ENCODE results near the gene PRSS2. TPM values are rescaled to one million over a fixed set of nuclear protein-coding genes. Genes with fewer than 3 reads are reported as not detected.
"Not testable (repeated sequence)": the region's sequence is repeated elsewhere in the genome, so short reads cannot be mapped to it uniquely, and the experiment has no call there.

Gene PRSS2
- total RNA-seq, 1 donor from 2014 or later, result not detected

GRCh38 chr7:142773230-142773629, 2.5 kb downstream of the PRSS2 start:
- Mint-ChIP-seq H3K27me3 (ENCODE audit: low read depth) (peaks cover 59% of the 10 kb centered on the region), H3K36me3 (no peaks in the 10 kb centered on the region), H3K27ac (no peak overlapping the region), H3K4me1 (no peaks in the 10 kb centered on the region), H3K9me3 (peaks cover 3% of the 10 kb centered on the region), H3K4me3 (no peak overlapping the region)
- TF ChIP-seq CTCF (IDR thresholded peaks at IDR 0.05; ENCODE audit: unreplicated experiment), result no peak
- no peak for DNase-seq (ENCODE audit: low spot score in 2 of 2, unreplicated experiment in 2 of 2)

- no peak overlapping the region for H3K27ac Mint-ChIP-seq
- no peaks in the 10 kb centered on the region for H3K4me1 Mint-ChIP-seq
- H3K4me3 Mint-ChIP-seq, result no peak overlapping the region
- peaks cover 3% of the 10 kb centered on the region for H3K9me3 Mint-ChIP-seq
- H3K36me3 Mint-ChIP-seq, result no peaks in the 10 kb centered on the region
- peaks cover 52% of the 10 kb centered on the region for H3K27me3 Mint-ChIP-seq (ENCODE audit: low read depth)
- DNase-seq (ENCODE audit: low spot score in 2 of 2, unreplicated experiment in 2 of 2), result no peak
- TF ChIP-seq CTCF (IDR thresholded peaks at IDR 0.05; ENCODE audit: unreplicated experiment), result no peak
Observed at GRCh38 chr7:142773937-142774744, 3.4 kb downstream of the PRSS2 start.

- no peaks in the 10 kb centered on the region for H3K36me3 Mint-ChIP-seq
- H3K27me3 Mint-ChIP-seq (ENCODE audit: low read depth), result peaks cover 49% of the 10 kb centered on the region
- H3K9me3 Mint-ChIP-seq, result peaks cover 3% of the 10 kb centered on the region
- H3K4me3 Mint-ChIP-seq, result no peak overlapping the region
- DNase-seq (ENCODE audit: low spot score in 2 of 2, unreplicated experiment in 2 of 2), result no peak
- no peak overlapping the region for H3K27ac Mint-ChIP-seq
- H3K4me1 Mint-ChIP-seq, result no peaks in the 10 kb centered on the region
- no peak for TF ChIP-seq CTCF (IDR thresholded peaks at IDR 0.05; ENCODE audit: unreplicated experiment)
Observed at GRCh38 chr7:142774826-142775225, 4.1 kb downstream of the PRSS2 start.

- not testable (repeated sequence) for H3K9me3 Mint-ChIP-seq; H3K27ac Mint-ChIP-seq; H3K36me3 Mint-ChIP-seq; DNase-seq (ENCODE audit: low spot score in 2 of 2, unreplicated experiment in 2 of 2); H3K4me1 Mint-ChIP-seq; H3K4me3 Mint-ChIP-seq
- H3K27me3 Mint-ChIP-seq (ENCODE audit: low read depth), result peaks cover 50% of the 10 kb centered on the region
Observed at GRCh38 chr7:142775351-142776115, 4.8 kb downstream of the PRSS2 start.

- no peak for DNase-seq (ENCODE audit: low spot score in 2 of 2, unreplicated experiment in 2 of 2)
- TF ChIP-seq CTCF (IDR thresholded peaks at IDR 0.05; ENCODE audit: unreplicated experiment), result no peak
- H3K27ac Mint-ChIP-seq, result no peak overlapping the region
- no peaks in the 10 kb centered on the region for H3K4me1 Mint-ChIP-seq
- H3K9me3 Mint-ChIP-seq, result peaks cover 3% of the 10 kb centered on the region
- H3K36me3 Mint-ChIP-seq, result no peaks in the 10 kb centered on the region
- peaks cover 48% of the 10 kb centered on the region for H3K27me3 Mint-ChIP-seq (ENCODE audit: low read depth)
- H3K4me3 Mint-ChIP-seq, result no peak overlapping the region
Observed at GRCh38 chr7:142776206-142776844, 5.6 kb downstream of the PRSS2 start.

GRCh38 chr7:142776845-142777225, 6.1 kb downstream of the PRSS2 start:
- H3K4me1 Mint-ChIP-seq; H3K27ac Mint-ChIP-seq; H3K4me3 Mint-ChIP-seq; H3K36me3 Mint-ChIP-seq; DNase-seq (ENCODE audit: low spot score in 2 of 2, unreplicated experiment in 2 of 2); H3K9me3 Mint-ChIP-seq: not testable (repeated sequence)
- H3K27me3 Mint-ChIP-seq (ENCODE audit: low read depth), result peaks cover 50% of the 10 kb centered on the region

Measured in mesothelial cell of epicardium (in vitro differentiated cells).